IPS-18a (cell line): Measurements from ENCODE around the gene NXPE3.

Experiments used
- H3K27ac ChIP-seq: one replicate; pipeline ENCODE4 v1.5.1; 2013; ENCODE audit warnings: low read length
- H3K27me3 ChIP-seq: one replicate; pipeline ENCODE4 v1.6.1; 2013; ENCODE audit warnings: mild to moderate bottlenecking, low read length; ENCODE audit not compliant: control insufficient read depth, insufficient read depth
- H3K36me3 ChIP-seq: one replicate; pipeline ENCODE4 v1.6.1; 2013; ENCODE audit warnings: low read depth, low read length; ENCODE audit not compliant: control insufficient read depth
- H3K4me1 ChIP-seq: one replicate; pipeline ENCODE4 v1.6.1; 2013; ENCODE audit warnings: low read depth, low read length; ENCODE audit not compliant: control insufficient read depth
- H3K4me3 ChIP-seq: one replicate; pipeline ENCODE4 v1.5.1; 2013; ENCODE audit warnings: low read length
- H3K9ac ChIP-seq: one replicate; pipeline ENCODE4 v1.6.1; 2013; ENCODE audit warnings: mild to moderate bottlenecking, low read length, moderate library complexity
- H3K9me3 ChIP-seq: one replicate; pipeline ENCODE4 v1.6.1; 2013; ENCODE audit warnings: low read depth, low read length; ENCODE audit not compliant: control insufficient read depth

Gene NXPE3

GRCh38 chr3:101870138-101870537 is 91.1 kb downstream of the NXPE3 start:
- Histone ChIP-seq H3K27ac (no peak overlapping the region), H3K4me1 (no peaks in the 10 kb centered on the region), H3K9ac (no peak overlapping the region), H3K9me3 (no peaks in the 10 kb centered on the region), H3K4me3 (no peak overlapping the region), H3K36me3 (no peaks in the 10 kb centered on the region), H3K27me3 (no peaks in the 10 kb centered on the region)

- Histone ChIP-seq H3K9me3 (no peaks in the 10 kb centered on the region), H3K4me1 (no peaks in the 10 kb centered on the region), H3K9ac (no peak overlapping the region), H3K4me3 (no peak overlapping the region), H3K36me3 (no peaks in the 10 kb centered on the region), H3K27me3 (no peaks in the 10 kb centered on the region), H3K27ac (no peak overlapping the region)
Measured at GRCh38 chr3:101873619-101874018, 94.6 kb downstream of the NXPE3 start.

GRCh38 chr3:101876142-101876541 is 97.1 kb downstream of the NXPE3 start:
- Histone ChIP-seq H3K9ac (no peak overlapping the region), H3K27ac (no peak overlapping the region), H3K36me3 (no peaks in the 10 kb centered on the region), H3K4me3 (no peak overlapping the region), H3K9me3 (no peaks in the 10 kb centered on the region), H3K4me1 (no peaks in the 10 kb centered on the region), H3K27me3 (no peaks in the 10 kb centered on the region)
